K562 (cell line): ENCODE measurements around the gene TPCN1. TPM values are rescaled to one million over a fixed set of nuclear protein-coding genes. Genes with fewer than 3 reads are reported as not detected.

Experiments
- ATAC-seq: fragments of 200-7000 bp; cut with Tn5 transposase; 3 replicates; pipeline ENCODE4 v1.9.1; 2020; ENCODE audit warnings: moderate library complexity
- BruUV-seq: library from RNA; stranded (reverse); fragments of 400-500 nt; replicated peaks from 2 replicates; lab custom pipeline; 2021; lab: Mats Ljungman, UMichigan
- CTCF ChIA-PET: fragments of 300-600 bp; formaldehyde crosslinking; extraction: SDS; loops from one replicate; lab custom pipeline; 2021; ENCODE audit warnings: low intra/inter-chr PET ratio; lab: Yijun Ruan, JAX
- POLR2A ChIA-PET: fragments of 300-600, 350-650 bp; sonication (Branson Sonifier 250); formaldehyde crosslinking; extraction: SDS; loops from one replicate; lab custom pipeline; 2021; ENCODE audit warnings: antibody characterized with exemption, inconsistent platforms; lab: Yijun Ruan, JAX
- DNase-seq, 4 experiments: peaks; one replicate each; pipeline versions ENCODE4 v3.0.0 to v3.0.0-alpha.2; 2011 to 2018; ENCODE audit warnings: low spot score in 3 of 4, mixed read lengths in 3 of 4; ENCODE audit errors: extremely low read depth in 1 of 4
- FAIRE-seq: peaks from 2 replicates; lab custom pipeline; 2011; peaks lifted over from hg19 to GRCh38; lab: Jason Lieb, UNC
- H2AFZ ChIP-seq: 2 replicates; pipeline ENCODE4 v1.6.0; 2011; ENCODE audit warnings: low read depth, low read length, control low read depth, inconsistent platforms
- H3K27ac ChIP-seq: fragments of 200-600 bp; 3 replicates; pipeline ENCODE4 v1.8.0; 2011; ENCODE audit warnings: low read depth, mild to moderate bottlenecking, control low read depth, inconsistent platforms, low read length, moderate library complexity, mixed read lengths; ENCODE audit errors: extremely low read depth
- H3K27me3 ChIP-seq, 2 experiments: fragments of 300-600 bp in 1 of 2; 2 replicates in 1 of 2; 3 replicates in 1 of 2; pipeline versions ENCODE4 v1.6.0 to v1.8.0; 2011; ENCODE audit warnings: inconsistent platforms in 2 of 2, low read length in 2 of 2, mild to moderate bottlenecking in 1 of 2, mixed read lengths in 1 of 2, moderate library complexity in 1 of 2; ENCODE audit not compliant: control insufficient read depth in 2 of 2, insufficient read depth in 2 of 2
- H3K36me3 ChIP-seq: fragments of 300-600 bp; 3 replicates; pipeline ENCODE4 v1.8.0; 2011; ENCODE audit warnings: mild to moderate bottlenecking, low read length, inconsistent platforms; ENCODE audit not compliant: control insufficient read depth, insufficient read depth
- H3K4me1 ChIP-seq, 2 experiments: fragments of 200-600 bp in 1 of 2; replicated peaks in 1 of 2; 2 replicates in 1 of 2; 3 replicates in 1 of 2; pipeline versions ENCODE4 v1.5.1 to v1.8.0; 2011; ENCODE audit warnings: inconsistent platforms in 2 of 2, low read length in 2 of 2, mild to moderate bottlenecking in 1 of 2, mixed read lengths in 1 of 2, moderate library complexity in 1 of 2; ENCODE audit not compliant: control insufficient read depth in 2 of 2, insufficient read depth in 2 of 2
- H3K4me2 ChIP-seq: 2 replicates; pipeline ENCODE4 v1.6.1; 2011; ENCODE audit warnings: low read length, control low read depth, inconsistent platforms, mixed read lengths; ENCODE audit not compliant: insufficient read depth
- H3K4me3 ChIP-seq: fragments of 200-600 bp; sonication (generic), shearing (Covaris generic); 2 replicates; pipeline ENCODE4 v1.5.1; 2016; ENCODE audit warnings: control low read depth, inconsistent platforms
- H3K79me2 ChIP-seq: fragments of 200-600 bp; 3 replicates; pipeline ENCODE4 v1.8.0; 2011; ENCODE audit warnings: low read length, inconsistent platforms; ENCODE audit not compliant: control insufficient read depth, insufficient read depth
- H3K9ac ChIP-seq, 2 experiments: 2 replicates each; pipeline versions ENCODE4 v1.6.0 to v1.6.1; 2011; ENCODE audit warnings: low read depth in 2 of 2, low read length in 2 of 2, control low read depth in 1 of 2, inconsistent platforms in 1 of 2, mild to moderate bottlenecking in 1 of 2, mixed read lengths in 1 of 2; ENCODE audit not compliant: insufficient read depth in 1 of 2
- H3K9me1 ChIP-seq: one replicate; pipeline ENCODE4 v1.6.0; 2011; ENCODE audit warnings: inconsistent platforms, mild to moderate bottlenecking, low read length, moderate library complexity; ENCODE audit not compliant: control insufficient read depth, insufficient read depth
- H3K9me3 ChIP-seq: replicated peaks from 2 replicates; pipeline ENCODE4 v1.5.1; 2011; ENCODE audit warnings: low read depth, low read length, inconsistent platforms; ENCODE audit not compliant: control insufficient read depth, insufficient read depth
- H4K20me1 ChIP-seq: replicated peaks from 2 replicates; pipeline ENCODE4 v1.6.1; 2011; ENCODE audit warnings: low read length, inconsistent platforms, mixed read lengths; ENCODE audit not compliant: control insufficient read depth, insufficient read depth
- CHAMP1 ChIP-seq: fragments of 450-650 bp; IDR thresholded peaks from 2 replicates; pipeline ENCODE4 v1.6.1; 2016; ENCODE audit warnings: mild to moderate bottlenecking
- RBM14 ChIP-seq: fragments of 200-400 bp; formaldehyde crosslinking; IDR thresholded peaks from 2 replicates; pipeline ENCODE4 v1.6.1; 2018; ENCODE audit warnings: low read depth, mild to moderate bottlenecking, low read length, moderate library complexity, borderline replicate concordance; ENCODE audit not compliant: insufficient read depth
- RFX7 ChIP-seq: fragments of 250-450 bp; sonication (Bioruptor Pico); IDR thresholded peaks from 2 replicates; pipeline ENCODE4 v1.5.1; 2021; ENCODE audit warnings: mild to moderate bottlenecking
- ZBTB17 ChIP-seq: fragments of 450-650 bp; formaldehyde crosslinking; IDR thresholded peaks from 2 replicates; pipeline ENCODE4 v1.4.0; 2020; ENCODE audit warnings: mild to moderate bottlenecking
- ZNF23 ChIP-seq: fragments of 250-450 bp; sonication (Bioruptor Pico); IDR thresholded peaks from 2 replicates; pipeline ENCODE4 v1.4.0; 2020; ENCODE audit warnings: mild to moderate bottlenecking
- WGBS: fragments of 100-300 bp; shearing (Covaris generic); methylation state at CpG from one replicate; pipeline ENCODE4 v1.1.6; 2016; ENCODE audit warnings: low coverage, mixed read lengths; ENCODE audit not compliant: insufficient coverage; ENCODE audit errors: missing lambda C conversion rate; 5-methylcytosine and 5-hydroxymethylcytosine counted together
- in situ Hi-C: fragments of 300-500 bp; cut with MboI; formaldehyde crosslinking; loops from 4 replicates; pipeline ENCODE4 v1.15.0; 2018; ENCODE audit warnings: inconsistent platforms, mixed read lengths
- intact Hi-C: fragments of 100-400 bp; cut with micrococcal nuclease; formaldehyde crosslinking; loops from 2 replicates; pipeline ENCODE4 v1.14.2; 2022
- polyA plus RNA-seq, 8 experiments: library from polyadenylated mRNA; depleted of rRNA in 4 of 8; stranded (reverse) in 5 of 8; unstranded in 3 of 8; fragments of >200 nt; fragmentation: Nextera tagmentation in 2 of 8; fragmentation: Illumina TruSeq in 1 of 8; extraction: Ambion mirVana in 2 of 8; extraction: Trizol in 1 of 8; gene quantifications; 2 replicates each; pipeline versions ENCODE4 v1.2.1 to v1.2.3, GENCODE V29; 2011 to 2014; ENCODE audit warnings: inconsistent platforms in 1 of 8, missing spikeins in 1 of 8
- total RNA-seq, 7 experiments: library from RNA; depleted of rRNA in 6 of 7; stranded (reverse); fragments of >200 nt in 6 of 7; fragmentation: Illumina TruSeq in 2 of 7; extraction: Trizol in 2 of 7; gene quantifications; 2 replicates each; pipeline versions ENCODE4 v1.2.1 to v1.2.3, GENCODE V29; 2011 to 2021; ENCODE audit warnings: low replicate concordance in 1 of 7

TPCN1 gene
- total and polyA plus RNA-seq, 9 of the 15 experiments (the other 6 are each of a cell fraction or from before 2014, with no cell fraction given): 0.80 to 23.8 (median 7.4) TPM

- peaks cover 44% of the 10 kb centered on the region for H3K36me3 ChIP-seq
- no peak overlapping the region for H3K9ac ChIP-seq
- no peaks in the 10 kb centered on the region for H4K20me1 ChIP-seq
- H3K4me1 ChIP-seq: peaks cover 53 to 72% of the 10 kb centered on the region in 2 experiments
- POLR2A ChIA-PET: interaction anchor here (1.1 kb wide), 1 partner anchor 12 kb away, joined by 3 read pairs; no protein-coding TSS in a partner anchor
- BruUV-seq: no TSS peak
- CTCF ChIA-PET: no interaction called here
- H3K27ac ChIP-seq: no peak overlapping the region
- intact Hi-C loops (no loop called here), in situ Hi-C loops (no loop called here)
- no peaks in the 10 kb centered on the region for H3K79me2 ChIP-seq
- DNase-seq: no peak
- H3K4me3 ChIP-seq: no peak overlapping the region
- no peak for ATAC-seq
- FAIRE-seq: no peak
- no peak for TF ChIP-seq RFX7 (CRISPR knock-in tag)
- no peak for TF ChIP-seq CHAMP1
- TF ChIP-seq ZNF23 (CRISPR knock-in tag): no peak
- TF ChIP-seq ZBTB17: no peak
- TF ChIP-seq RBM14: no peak
- no peaks in the 10 kb centered on the region; a peak in 1 of 5 replicates for H3K27me3 ChIP-seq
- WGBS: 91% methylated on average over 4 of the region's 4 CpGs
- H2AFZ ChIP-seq: no peak overlapping the region
- no peak overlapping the region for H3K4me2 ChIP-seq
- H3K9me1 ChIP-seq: peaks cover 5% of the 10 kb centered on the region
- peaks cover 9% of the 10 kb centered on the region for H3K9me3 ChIP-seq
Observed at GRCh38 chr12:113233967-113234366, 12.7 kb downstream of the TPCN1 start.
